NCI-H146 (cell line): Measurements from ENCODE around the gene CRNN.

Experiments used
- DNase-seq: peaks from one replicate; lab custom pipeline; 2025; lab: John Stamatoyannopoulos, UW

The CRNN gene

DNA sequence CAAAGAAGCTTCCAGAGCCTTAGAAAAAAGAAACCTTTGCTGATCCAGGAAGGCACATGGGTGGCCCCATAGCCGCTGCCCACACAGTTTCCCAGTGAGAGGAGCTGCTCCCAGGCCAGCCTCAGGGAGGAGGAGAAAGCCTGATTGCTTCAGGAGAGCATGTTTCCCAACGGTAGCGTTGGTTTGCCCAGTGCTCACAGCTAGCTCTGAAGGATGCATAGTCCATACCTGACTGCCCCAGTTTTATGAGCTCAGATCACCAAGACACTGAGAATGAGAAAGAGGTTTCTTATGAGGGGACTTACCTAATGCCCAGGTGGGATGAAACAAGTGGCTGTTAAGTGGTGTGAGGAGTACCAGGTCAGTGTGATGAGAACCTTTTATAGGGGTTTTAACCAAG, at the start of gene CRNN:
Gene CRNN, minus strand, starts transcription at position 355 of the 400 bp plus-strand sequence. CDS start 2,030 bp downstream, outside the sequence.
- DNase-seq: no peak

DNA sequence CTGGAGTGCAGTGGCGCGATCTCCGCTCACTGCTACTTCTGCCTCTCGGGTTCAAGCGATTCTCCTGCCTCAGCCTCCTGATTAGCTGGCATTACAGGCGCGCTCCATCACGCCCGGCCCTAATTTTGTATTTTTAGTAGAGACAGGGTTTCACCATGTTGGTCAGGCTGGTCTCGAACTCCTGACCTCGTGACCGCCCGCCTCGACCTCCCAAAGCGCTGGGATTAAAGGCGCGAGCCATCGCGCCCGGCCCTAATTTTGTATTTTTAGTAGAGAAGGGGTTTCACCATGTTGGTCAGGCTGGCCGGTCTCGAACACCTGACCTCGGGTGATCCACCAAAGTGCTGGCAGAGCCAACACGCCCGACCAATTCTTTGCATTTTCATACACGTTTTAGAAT, 48.6 kb upstream of the CRNN start:
- DNase-seq: no peak

DNA sequence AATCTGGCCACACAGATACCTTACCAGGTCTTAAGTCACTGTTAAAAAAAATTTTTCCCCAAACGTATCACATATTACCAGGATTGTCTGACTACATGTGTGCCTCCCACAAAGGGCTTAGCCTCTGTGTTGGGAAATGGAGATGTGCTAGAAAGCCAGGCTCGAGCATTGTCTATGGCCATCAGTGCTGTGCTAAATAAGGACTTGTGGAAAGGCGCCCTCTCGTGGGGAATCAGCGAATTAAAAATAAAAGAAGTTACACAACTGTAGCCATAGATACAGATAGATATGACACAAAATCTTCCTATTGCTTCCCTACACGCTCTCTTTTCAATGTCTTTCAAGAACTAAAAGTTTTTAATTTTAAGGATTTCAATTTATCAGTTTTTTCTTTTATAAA, 47.5 kb upstream of the CRNN start:
- DNase-seq: peak; percentile 33

DNA sequence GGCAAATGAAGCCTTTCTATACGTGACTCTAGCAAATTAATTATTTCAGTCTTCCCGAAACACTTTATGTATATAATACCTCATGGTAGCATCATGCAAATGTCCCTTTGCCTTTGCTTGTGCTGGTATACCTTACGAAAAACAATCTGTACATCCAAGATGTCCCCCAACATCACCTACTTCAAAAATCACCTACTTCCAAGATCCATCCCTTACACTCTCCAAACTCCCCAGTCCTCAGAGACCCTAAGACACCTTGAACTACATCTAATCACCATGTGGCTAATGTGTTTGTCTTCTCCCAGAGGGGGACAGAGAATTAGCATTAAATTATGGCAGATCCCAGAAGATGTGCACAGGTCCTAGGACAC, 46.5 kb upstream of the CRNN start:
- no peak for DNase-seq

DNA sequence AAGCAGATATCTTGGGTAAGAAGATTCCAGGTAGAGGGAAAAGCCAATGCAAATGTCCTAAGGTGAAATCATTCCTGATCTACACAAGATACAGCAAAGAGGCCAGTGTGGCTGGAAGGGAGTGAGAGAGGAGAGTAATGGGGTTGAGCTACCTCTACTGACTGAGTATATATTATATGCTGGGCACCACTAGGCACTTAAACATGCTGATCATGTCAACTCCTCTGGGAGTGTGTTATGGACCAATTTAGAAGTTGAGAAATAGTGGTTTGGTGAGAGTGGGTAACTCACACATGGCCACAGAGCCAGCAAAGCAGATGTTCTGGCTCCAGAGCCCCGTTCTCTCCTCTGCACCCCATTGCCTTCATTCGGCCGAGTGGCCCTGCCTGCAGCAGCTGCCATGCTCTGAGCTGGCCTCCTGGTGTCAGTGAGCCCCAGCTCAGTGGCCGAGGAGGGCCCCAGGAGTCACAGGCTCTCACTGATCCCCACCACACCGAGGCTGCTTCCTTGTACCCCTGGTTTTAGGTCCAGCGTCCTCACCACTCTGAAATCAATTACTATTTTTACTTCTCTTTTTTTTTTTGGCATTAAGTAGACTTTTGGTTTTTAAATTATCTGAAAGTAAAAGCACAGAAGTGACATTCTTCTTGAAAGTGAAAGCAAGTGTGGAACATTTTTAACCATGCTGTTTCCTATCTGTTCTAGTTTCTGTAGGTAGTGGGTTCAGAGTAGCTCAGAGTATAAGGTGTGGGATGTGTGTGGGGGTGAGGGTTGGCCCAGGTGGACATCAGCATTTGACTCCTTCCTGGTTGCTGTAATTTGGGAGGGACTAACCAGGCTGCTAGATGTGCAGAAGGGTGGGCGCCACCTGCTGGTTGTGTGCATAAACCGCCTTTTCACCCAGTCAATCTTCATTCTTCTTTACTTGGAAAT, 45.8 kb upstream of the CRNN start:
- DNase-seq: peak; percentile 14

DNA sequence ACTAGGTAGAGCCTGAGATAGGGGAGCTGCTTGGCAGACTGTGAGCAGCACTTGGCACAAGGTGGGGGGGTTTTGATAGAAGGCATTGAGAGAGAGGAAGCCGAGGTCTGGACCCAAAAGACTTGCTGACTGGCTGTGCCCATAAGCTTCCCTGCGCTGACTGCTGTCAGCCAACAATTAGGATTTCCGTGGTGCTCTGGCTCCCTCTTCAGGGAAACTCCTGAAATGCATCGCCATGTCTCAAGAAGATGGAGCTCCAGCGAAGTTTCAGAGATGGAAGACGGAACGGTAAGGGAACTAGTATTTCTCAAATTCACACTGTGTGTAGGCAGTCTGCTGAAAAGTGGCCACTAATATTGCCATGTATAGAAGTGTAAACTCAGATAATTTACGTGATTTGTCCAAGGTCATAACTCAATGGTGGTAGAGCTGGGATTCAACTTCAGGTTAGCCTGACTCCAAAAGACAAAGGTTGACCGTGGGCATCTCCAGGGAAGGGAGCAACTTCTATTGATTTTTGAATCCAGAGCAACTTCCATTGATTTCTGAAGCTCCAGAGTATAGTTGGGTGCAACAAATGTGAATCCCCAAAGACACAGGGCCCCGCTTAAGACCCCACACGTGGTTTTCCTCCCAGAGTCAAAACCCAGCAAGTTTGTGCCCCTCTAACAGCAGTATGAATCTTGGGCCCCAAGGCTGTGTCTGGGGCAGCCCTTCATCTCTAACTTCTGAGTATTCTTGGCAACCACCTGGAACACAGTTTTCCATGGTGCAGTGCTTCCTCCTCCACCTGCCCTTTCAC, 44.5 kb upstream of the CRNN start:
- peak; percentile 28 for DNase-seq

DNA sequence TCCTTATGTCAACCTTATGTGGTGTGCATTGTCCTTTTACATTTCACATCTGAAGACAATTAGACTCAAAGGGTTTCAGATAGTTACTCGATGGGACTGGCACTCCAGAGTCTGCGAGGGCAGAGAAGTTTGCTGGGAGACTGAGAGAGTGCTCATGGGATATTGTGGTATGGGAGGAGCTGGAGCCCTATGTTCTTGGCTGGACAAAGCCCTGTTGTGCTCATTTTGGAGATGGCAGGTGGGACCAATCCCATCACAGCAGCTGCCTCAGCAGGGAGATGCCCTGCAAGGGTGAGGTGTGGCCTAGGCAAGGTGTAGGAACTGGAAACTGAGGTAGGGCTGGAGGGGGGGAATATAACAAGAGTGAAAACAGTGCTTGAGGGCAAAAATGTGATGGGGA, 43.5 kb upstream of the CRNN start:
- no peak for DNase-seq

DNA sequence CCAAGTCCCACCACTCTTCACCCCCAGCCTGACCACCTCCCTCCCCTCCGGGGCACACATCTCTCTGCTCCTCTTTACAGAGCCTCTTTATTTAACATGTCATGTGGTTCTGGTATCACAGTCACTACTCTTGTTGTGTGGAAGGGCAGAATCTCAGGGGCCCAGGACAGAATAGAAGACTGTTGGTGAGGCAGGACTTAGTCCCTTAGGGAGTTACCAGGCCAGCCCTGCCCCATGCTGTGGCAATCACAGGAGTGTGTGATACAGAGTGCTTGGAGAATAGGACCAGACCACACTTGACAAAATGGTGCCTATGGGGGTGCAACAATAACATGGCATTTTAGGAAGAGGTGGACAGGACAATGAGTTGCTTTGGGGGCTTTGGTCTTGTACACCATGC, 43.0 kb upstream of the CRNN start:
- no peak for DNase-seq

DNA sequence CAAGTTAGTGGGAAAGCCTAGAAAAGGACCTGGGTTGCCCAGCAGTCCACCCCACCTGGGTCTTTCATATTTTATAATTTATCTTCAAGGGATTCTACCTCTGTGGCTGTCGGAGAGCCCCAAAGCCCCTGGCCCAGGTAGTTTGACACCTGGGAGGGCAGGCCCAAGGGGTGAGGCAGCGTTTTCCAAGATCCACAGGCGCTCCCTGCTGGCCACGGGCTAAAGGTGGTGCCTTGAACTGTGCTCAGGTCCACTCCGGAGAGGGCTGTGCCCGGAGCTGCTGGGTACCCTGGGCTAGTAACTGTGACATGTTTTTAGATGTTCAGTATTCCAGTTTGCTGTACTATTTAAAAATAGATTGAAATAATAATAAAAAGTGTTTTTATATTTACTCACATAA, 37.2 kb upstream of the CRNN start:
- DNase-seq: no peak

DNA sequence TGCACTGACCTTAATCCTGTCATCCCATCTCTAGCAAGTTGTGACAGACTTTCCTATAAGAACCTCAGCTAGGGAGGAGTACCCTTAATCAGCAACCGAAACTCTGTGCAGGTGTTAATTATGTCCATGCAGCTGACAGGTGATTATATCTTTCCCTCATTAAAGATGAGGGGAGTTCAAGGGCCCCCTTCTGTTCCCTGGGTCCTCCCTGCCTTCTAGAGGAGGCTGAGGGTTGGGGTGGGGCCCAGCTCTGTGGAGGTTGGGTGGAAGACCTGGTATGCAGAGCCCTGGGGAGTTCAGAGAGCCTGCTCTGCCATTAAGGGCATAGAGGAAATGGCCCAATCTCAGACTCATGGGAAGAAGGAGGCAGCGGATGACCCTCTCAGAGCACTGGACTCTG, 35.6 kb upstream of the CRNN start:
- no peak for DNase-seq

DNA sequence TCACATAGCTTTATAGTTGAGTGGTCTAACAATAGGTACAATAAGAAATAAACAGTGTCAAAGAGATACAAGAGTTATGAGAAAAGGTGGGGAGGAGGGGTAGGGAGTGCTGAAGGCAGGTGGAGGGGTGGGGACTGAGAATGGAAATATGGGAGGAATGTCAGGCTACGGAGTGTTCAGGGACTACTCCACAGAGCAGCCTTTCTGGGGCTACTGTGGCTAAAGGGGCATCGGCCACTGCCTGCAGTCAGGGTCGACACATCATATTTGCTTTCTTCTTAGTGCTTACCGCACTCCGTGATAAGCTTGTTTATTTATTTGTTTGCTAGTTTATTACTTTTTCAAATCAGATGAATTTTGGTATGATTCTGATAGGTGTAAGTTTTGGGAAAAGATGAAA, 34.4 kb upstream of the CRNN start:
- no peak for DNase-seq

DNA sequence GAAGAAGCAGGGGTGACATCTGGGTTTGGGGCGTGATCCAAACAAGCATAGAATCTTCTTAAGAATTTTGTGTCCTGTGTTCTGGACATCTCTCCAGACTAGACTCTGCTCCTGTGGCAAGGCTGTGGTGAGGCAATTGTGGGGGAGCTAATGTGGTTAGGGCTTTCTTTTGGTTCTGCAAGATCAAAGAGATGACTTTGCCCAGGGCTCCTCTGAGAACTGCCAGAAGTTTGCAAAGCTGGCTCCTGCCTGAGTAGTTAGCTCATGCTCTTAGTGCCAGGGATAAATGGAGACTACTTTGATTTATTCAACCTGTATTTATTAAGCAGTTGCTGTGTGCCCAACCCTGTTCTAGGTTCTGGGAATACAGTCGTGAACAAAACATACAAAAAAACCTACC, 34.0 kb upstream of the CRNN start:
- DNase-seq: no peak

DNA sequence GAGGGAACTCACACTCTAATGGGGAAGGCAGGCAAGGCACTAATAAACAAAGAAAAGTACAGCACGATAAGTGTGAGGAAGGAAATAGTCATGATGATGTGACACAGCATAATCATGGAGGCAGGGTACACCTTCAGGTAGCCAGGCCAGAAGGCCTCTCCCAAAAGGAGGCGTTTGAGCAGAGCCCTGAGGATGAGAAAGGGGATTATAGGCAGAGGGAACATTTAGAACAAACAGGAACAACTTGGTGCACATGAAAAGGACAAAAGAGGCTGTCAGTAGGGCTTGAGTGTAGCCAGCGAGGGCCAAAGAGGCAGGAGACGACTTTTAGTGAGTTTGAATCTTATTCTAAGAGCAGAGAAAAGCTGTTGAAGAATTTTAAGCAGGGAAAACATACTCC, 33.4 kb upstream of the CRNN start:
- no peak for DNase-seq

DNA sequence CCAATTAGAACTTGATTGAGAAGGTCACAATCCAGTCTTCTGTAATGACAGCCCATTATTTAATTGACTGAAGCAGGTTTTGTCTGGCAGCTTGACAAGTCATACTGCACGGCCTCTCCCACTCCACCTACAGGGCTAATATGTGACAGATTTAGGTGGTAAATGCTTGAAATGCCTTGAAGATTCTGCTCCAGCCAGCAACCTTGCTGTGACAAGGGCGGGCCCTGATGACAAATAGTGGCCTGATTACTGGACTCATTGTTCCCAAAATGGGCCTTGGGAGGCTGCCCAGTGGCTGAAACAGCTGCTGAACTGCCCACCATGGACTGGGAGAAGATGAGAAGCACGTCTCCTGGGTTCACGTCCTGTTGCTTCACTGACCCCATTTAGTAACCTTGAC, 30.0 kb upstream of the CRNN start:
- no peak for DNase-seq

DNA sequence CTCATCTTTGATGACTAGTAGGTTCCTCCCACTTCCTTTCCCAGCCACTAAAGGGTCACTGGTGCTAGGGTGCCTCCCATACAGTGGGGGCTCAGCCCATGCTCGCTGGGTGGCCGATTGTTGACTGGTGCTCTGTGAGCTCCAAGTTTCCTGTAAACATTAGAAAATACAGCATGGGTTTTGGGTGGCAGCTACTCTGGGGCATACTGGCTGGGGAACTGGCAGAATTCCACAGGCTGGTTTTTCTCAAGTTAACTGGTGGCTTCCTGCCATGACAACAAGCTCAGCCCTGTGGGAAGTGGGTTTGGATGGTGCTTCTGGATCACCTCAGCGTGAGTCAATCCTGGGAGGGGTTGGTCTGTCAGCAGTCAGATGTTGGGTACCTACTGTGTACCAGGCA, 28.7 kb upstream of the CRNN start:
- no peak for DNase-seq

DNA sequence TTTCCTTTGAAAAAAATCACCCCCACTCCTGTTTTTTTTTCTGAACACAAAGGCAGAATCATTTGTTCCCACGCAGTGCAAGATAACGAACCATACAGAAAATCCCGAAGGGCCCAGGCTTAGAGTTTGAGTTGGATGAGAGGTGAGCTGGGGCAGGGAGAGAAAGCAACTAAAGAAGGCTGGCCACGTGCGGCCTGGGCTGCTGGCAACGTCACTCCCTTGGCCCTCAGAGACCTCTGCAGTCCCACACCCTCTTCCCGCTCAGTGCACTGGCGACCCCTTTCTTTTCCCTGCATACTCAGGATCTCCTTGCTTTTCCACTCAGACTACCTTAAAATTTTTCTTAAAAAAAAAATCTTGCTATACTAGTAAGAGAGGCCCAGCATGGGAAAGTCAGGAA, 28.2 kb upstream of the CRNN start:
- DNase-seq: no peak

DNA sequence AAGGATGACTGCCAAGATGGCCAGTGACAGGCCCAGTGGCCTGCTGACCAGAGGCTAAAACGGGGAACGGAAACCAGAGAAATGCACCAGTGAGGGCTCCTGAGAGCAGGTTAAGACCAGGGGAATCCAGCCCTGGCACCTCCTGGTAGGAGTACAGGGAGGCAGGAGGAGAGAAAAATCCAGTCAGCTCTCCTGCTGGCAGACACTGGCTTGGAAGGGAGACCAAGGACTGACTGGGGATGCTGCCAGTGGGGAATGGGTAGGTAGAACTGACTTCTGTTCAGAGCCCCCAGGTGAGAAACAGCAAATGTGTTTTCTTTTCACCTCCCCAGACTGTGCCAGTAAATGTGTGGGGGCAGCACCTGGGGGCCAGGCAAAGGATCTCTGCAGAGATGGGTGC, 27.7 kb upstream of the CRNN start:
- DNase-seq: no peak

DNA sequence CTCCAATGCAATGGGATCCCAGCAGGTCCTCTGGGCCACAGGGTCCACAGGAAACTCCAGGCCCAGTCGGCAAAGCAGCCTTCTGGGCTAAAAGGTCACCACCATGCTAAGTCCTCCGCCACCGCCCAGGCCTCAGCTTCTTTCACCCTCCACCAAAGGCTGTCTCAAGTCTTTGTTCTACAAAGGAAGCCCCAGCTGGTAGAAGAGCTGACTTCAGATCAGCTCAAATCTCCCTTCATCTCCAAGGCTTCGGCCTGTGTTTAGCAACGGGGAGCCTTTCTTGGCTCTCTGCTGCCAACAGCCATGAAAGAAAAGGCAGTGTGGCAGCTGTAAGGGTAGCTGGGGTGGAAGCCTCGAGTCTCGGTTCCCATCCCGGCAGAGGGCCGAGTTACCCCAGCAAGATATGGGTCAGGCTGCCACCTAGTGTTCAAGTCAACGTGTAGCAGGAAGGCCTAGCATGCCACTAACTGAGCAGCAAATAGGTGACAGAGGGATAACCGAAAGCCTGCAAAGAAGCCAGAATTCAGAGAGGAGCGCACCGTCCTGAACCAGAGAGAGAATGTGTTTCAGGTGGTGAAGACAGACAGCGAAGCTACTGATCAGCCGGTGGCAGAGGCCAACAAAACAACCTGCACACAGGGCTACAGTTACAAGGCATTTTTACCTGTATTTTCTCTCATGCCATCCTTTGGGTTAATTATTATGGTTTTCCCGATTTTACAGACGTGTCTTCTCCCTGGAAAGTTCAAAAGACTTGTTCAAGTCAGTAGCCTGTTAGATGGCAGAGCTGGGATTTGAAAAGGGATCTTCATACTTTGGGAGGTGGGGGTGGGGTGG, 26.8 kb upstream of the CRNN start:
- peak; percentile 48 for DNase-seq

DNA sequence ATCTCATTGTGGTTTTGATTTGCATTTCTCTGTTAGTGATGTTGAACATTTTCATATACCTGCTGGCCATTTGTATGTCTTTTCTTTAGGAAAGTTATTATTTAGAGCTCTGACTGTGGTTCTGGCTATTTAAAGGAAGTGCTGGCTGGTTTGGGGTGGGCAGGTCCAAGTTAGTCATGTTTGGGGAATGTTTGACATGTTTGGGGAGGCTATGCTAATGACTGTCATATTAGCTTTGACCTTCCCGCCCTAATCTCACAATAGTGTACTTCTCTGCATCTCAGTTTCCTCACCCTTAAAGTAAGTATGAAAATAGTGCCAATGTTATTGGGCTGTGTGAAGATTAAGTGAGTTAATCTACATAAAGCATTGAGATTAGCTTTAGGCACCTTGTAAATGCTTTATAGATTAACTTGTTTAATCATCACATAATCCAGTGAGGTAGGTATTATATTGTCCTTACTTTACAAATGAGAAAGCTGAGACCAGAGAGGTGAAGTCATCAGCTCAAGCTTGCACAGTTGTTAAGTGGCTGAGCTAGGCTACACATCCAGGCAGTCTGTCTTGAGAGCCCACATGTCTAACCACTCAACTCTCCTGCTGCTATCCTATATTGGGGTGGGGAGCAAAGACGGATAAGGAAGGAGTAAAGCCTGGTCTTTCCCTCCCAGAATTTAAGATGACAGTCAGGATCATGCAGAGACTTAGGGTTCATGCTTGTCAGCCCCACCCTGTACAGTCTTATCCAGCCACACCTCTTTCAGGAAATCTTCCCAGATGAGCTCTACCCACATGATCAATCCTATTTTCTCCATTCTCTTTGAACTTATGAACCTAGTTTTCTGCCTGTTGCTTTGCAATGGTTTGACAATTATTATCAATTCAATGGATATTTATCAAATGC, 22.8 kb upstream of the CRNN start:
- no peak for DNase-seq

DNA sequence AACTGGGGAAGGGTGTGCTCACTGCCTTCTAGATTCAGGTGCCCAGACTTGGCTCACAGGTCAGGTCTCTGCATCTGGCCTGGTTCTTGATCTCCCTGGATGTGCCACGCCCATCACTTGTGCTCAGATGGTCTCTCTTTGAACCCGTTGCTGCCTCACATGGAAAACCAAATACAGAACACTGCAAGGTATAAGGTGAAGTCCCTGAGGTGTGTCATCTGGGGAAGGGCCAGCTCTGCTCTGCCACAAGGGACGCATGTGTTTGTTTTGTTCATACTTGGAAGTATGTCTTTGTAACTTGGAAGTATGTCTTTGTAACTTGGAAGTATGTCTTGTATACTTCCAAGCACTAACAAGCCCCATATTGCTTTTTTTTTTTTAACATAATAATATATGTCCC, 13.4 kb upstream of the CRNN start:
- DNase-seq: no peak

DNA sequence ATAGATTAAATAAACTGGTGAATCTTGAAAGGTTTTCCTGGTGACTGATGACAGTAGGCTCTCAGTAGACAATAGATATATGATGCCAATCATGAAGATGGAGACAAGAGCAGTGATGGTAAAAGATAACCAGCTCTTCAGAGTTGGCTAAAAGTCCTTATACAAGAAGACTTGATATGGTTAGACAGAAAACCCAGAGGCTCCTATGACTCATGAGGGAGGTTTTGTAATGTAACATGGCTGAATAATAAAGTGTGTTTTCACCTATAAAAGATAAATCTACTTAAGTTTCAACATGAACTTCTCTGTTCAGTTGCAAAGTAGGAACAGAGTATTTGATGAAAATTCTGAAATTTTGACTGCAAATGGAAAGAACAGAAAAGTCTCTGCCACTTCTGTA, 12.7 kb upstream of the CRNN start:
- no peak for DNase-seq
